Measurements from ENCODE around the gene PTPRCAP.

The PTPRCAP gene

GRCh38 chr11:67415501-67416304 is 21.8 kb downstream of the PTPRCAP start, which contains the start of gene CARNS1:
CARNS1 (plus strand) TSS chr11:67415678; CDS start chr11:67416200, 522 bp downstream.
- intact Hi-C loops (cut with DNase I; ENCODE audit: low total_unique reads), result no loop called here
- peak within 1 kb of the TSS; percentile 46 to 57 for H3K4me3 ChIP-seq
- H3K9me3 ChIP-seq, result no peaks in the 10 kb centered on the region
- no peaks in the 10 kb centered on the region for H3K36me3 ChIP-seq
- no peak for DNase-seq
- H3K27ac ChIP-seq, result peak within 1 kb of the TSS; percentile 93 to 95
- peaks cover 0 to 21% of the 10 kb centered on the region in 2 donors for H3K27me3 ChIP-seq
- no peak for TF ChIP-seq CTCF (IDR thresholded peaks at IDR 0.05)
- peaks cover 5 to 60% (median 51%) of the 10 kb centered on the region in 4 donors for H3K4me1 ChIP-seq

- no peak for DNase-seq
- no peaks in the 10 kb centered on the region for H3K36me3 ChIP-seq
- H3K4me1 ChIP-seq, result peaks cover 5 to 48% (median 31%) of the 10 kb centered on the region in 4 donors
- TF ChIP-seq CTCF (IDR thresholded peaks at IDR 0.05), result no peak
- peaks cover 0 to 44% of the 10 kb centered on the region in 2 donors for H3K27me3 ChIP-seq
- intact Hi-C loops (cut with DNase I; ENCODE audit: low total_unique reads), result no loop called here
- H3K27ac ChIP-seq, result no peak overlapping the region
- H3K9me3 ChIP-seq, result no peaks in the 10 kb centered on the region
- H3K4me3 ChIP-seq, result no peak overlapping the region
Observed at GRCh38 chr11:67413266-67413849, 24.1 kb downstream of the PTPRCAP start.

DNA sequence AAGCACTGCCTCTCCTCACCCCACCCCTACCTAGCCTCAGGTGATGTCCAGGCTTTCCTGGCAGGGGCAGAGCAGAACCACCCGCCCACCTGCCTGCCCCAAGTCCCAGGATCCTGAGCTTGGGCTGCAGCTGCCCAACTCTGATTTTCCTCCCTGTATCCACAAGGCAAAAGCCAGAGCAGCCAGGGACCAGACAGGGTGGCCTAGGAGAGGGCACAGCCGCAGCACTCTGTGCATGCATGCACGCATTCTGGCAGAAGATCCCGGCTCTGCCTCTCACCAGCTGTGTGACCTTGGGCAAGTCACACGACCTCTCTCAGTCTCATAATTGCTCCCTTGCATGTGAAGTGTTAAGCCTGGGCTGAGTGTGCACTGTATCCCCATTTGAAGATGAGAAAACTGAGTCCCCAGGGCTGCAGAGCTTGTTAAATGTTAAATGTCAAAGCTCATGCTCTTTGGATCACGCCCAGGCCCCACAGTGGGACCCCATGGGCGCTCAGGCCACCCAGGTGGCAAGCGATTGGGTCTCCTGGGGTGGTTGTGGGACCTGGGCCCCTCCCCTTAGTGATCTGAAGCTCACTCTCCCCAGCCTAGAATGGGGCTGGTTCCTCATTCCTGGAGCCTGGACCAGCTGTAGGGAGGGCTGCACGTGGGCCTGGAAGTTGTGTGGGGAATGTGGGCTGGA is 24.8 kb downstream of the PTPRCAP start:
- intact Hi-C loops (cut with DNase I; ENCODE audit: low total_unique reads), result no loop called here
- Histone ChIP-seq H3K27ac (no peak overlapping the region), H3K36me3 (no peaks in the 10 kb centered on the region), H3K4me3 (no peak overlapping the region), H3K4me1 (peaks cover 5 to 40% (median 24%) of the 10 kb centered on the region in 4 donors), H3K9me3 (no peaks in the 10 kb centered on the region), H3K27me3 (peaks cover 0 to 51% of the 10 kb centered on the region in 2 donors)
- no peak for DNase-seq
- TF ChIP-seq CTCF (IDR thresholded peaks at IDR 0.05), result no peak

DNA sequence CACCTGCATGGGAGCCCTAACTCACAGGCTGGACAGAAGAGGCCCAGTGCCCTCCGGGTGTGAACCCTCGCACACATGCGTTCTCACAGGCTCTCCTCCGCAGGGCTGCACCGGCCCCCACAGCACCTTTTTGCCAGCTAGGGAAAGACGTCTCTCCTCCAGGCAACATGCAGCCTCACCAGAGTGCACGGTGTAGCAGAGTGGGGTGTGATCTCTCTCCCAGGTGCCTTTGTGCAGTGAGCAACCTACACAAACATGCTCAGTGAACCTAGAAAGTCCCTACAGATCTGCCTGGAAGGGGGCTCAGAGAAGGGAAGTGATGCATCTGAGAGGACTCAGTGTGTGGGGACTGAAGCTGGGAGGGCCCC is 25.7 kb downstream of the PTPRCAP start:
- no peak overlapping the region for H3K27ac ChIP-seq
- H3K4me1 ChIP-seq, result peaks cover 0 to 32% (median 15%) of the 10 kb centered on the region in 4 donors
- no peak for DNase-seq
- no peak overlapping the region for H3K4me3 ChIP-seq
- TF ChIP-seq CTCF (IDR thresholded peaks at IDR 0.05), result no peak
- no peaks in the 10 kb centered on the region for H3K9me3 ChIP-seq
- intact Hi-C loops (cut with DNase I; ENCODE audit: low total_unique reads), result no loop called here
- H3K27me3 ChIP-seq, result peaks cover 0 to 60% of the 10 kb centered on the region in 2 donors
- no peaks in the 10 kb centered on the region for H3K36me3 ChIP-seq

- no peak overlapping the region for H3K27ac ChIP-seq
- intact Hi-C loops (cut with DNase I; ENCODE audit: low total_unique reads), result no loop called here
- H3K4me1 ChIP-seq, result peaks cover 0 to 26% (median 9%) of the 10 kb centered on the region in 4 donors
- no peak for TF ChIP-seq CTCF (IDR thresholded peaks at IDR 0.05)
- peaks cover 0 to 66% of the 10 kb centered on the region in 2 donors for H3K27me3 ChIP-seq
- H3K4me3 ChIP-seq, result no peak overlapping the region
- DNase-seq, result no peak
- no peaks in the 10 kb centered on the region for H3K9me3 ChIP-seq
- no peaks in the 10 kb centered on the region for H3K36me3 ChIP-seq
Observed at GRCh38 chr11:67410984-67411784, 26.3 kb downstream of the PTPRCAP start.

Data from tibial artery (tissue), 4 donors.